HEK293 (cell line): ENCODE data around the gene CNTN4.

Source experiments
- CTCF ChIA-PET: fragments of 350-600 bp; formaldehyde crosslinking; extraction: SDS; loops from one replicate; lab custom pipeline; 2021; ENCODE audit warnings: antibody characterized with exemption; lab: Yijun Ruan, JAX
- POLR2A ChIA-PET: fragments of 300-600 bp; formaldehyde crosslinking; extraction: SDS; loops from one replicate; lab custom pipeline; 2020; ENCODE audit warnings: antibody characterized with exemption, inconsistent platforms; lab: Yijun Ruan, JAX
- H3K27ac ChIP-seq: fragments of 200-500 bp; sonication (Bioruptor generic); 2 replicates; pipeline ENCODE4 v1.5.1; 2014; ENCODE audit warnings: low read depth, low read length, control low read depth, inconsistent platforms; ENCODE audit errors: extremely low read depth
- H3K36me3 ChIP-seq, 2 experiments: fragments of 200-500 bp in 1 of 2; sonication (Bioruptor generic) in 1 of 2; 1 replicate in 1 of 2; 2 replicates in 1 of 2; pipeline ENCODE4 v1.5.1; 2014 to 2017; ENCODE audit warnings: inconsistent platforms in 2 of 2, low read length in 2 of 2; ENCODE audit not compliant: control insufficient read depth in 2 of 2, insufficient read depth in 1 of 2
- H3K4me1 ChIP-seq: fragments of 200-500 bp; sonication (Bioruptor generic); 2 replicates; pipeline ENCODE4 v1.5.1; 2014; ENCODE audit warnings: mild to moderate bottlenecking, low read length, inconsistent platforms; ENCODE audit not compliant: control insufficient read depth, insufficient read depth
- H3K4me3 ChIP-seq: 2 replicates; pipeline ENCODE4 v1.5.1; 2011; ENCODE audit warnings: low read depth, mild to moderate bottlenecking, control low read depth, low read length, moderate library complexity
- H3K9me3 ChIP-seq: fragments of 200-500 bp; sonication (Bioruptor generic); 2 replicates; pipeline ENCODE4 v1.5.1; 2014; ENCODE audit warnings: low read depth, low read length, inconsistent platforms; ENCODE audit not compliant: control insufficient read depth, insufficient read depth
- PRDM10 ChIP-seq: fragments of 450-650 bp; formaldehyde crosslinking; IDR thresholded peaks from 2 replicates; pipeline ENCODE4 v1.5.1; 2016; ENCODE audit warnings: missing biosample characterization, missing genetic modification characterization
- ZBTB10 ChIP-seq: fragments of 450-650 bp; formaldehyde crosslinking; IDR thresholded peaks from 2 replicates; pipeline ENCODE4 v1.5.1; 2016; ENCODE audit warnings: missing biosample characterization, missing genetic modification characterization
- ZFP41 ChIP-seq: fragments of 450-650 bp; formaldehyde crosslinking; IDR thresholded peaks from 2 replicates; pipeline ENCODE4 v1.5.1; 2016; ENCODE audit warnings: missing biosample characterization, missing genetic modification characterization, borderline replicate concordance
- ZNF133 ChIP-seq: fragments of 450-650 bp; formaldehyde crosslinking; IDR thresholded peaks from 2 replicates; pipeline ENCODE4 v1.5.1; 2016; ENCODE audit warnings: missing biosample characterization, missing genetic modification characterization
- ZNF146 ChIP-seq: fragments of 450-650 bp; formaldehyde crosslinking; IDR thresholded peaks from 2 replicates; pipeline ENCODE4 v1.5.1; 2016; ENCODE audit warnings: missing biosample characterization, missing genetic modification characterization
- ZNF148 ChIP-seq: fragments of 450-650 bp; formaldehyde crosslinking; IDR thresholded peaks from 2 replicates; pipeline ENCODE4 v1.5.0; 2017; ENCODE audit warnings: missing biosample characterization, missing genetic modification characterization, borderline replicate concordance
- ZNF157 ChIP-seq: fragments of 450-650 bp; formaldehyde crosslinking; IDR thresholded peaks from 2 replicates; pipeline ENCODE4 v1.5.1; 2016; ENCODE audit warnings: missing biosample characterization, missing genetic modification characterization
- ZNF18 ChIP-seq: fragments of 450-650 bp; formaldehyde crosslinking; IDR thresholded peaks from 2 replicates; pipeline ENCODE4 v1.5.1; 2016; ENCODE audit warnings: missing biosample characterization, missing genetic modification characterization
- ZNF223 ChIP-seq: fragments of 450-650 bp; formaldehyde crosslinking; IDR thresholded peaks from 2 replicates; pipeline ENCODE4 v1.5.1; 2016; ENCODE audit warnings: missing biosample characterization, missing genetic modification characterization
- ZNF341 ChIP-seq: fragments of 450-650 bp; formaldehyde crosslinking; IDR thresholded peaks from 2 replicates; pipeline ENCODE4; 2016; ENCODE audit warnings: low read depth, missing biosample characterization, missing genetic modification characterization
- ZNF391 ChIP-seq: fragments of 450-650 bp; formaldehyde crosslinking; IDR thresholded peaks from 2 replicates; pipeline ENCODE4 v1.5.1; 2016; ENCODE audit warnings: low read depth, missing biosample characterization, missing genetic modification characterization, borderline replicate concordance
- ZNF404 ChIP-seq: fragments of 450-650 bp; formaldehyde crosslinking; IDR thresholded peaks from 2 replicates; pipeline ENCODE4 v1.5.1; 2017; ENCODE audit warnings: missing biosample characterization, missing genetic modification characterization
- ZNF423 ChIP-seq: fragments of 450-650 bp; formaldehyde crosslinking; IDR thresholded peaks from 2 replicates; pipeline ENCODE4 v1.5.1; 2016; ENCODE audit warnings: missing biosample characterization, missing genetic modification characterization
- ZNF488 ChIP-seq: fragments of 450-650 bp; formaldehyde crosslinking; IDR thresholded peaks from 2 replicates; pipeline ENCODE4 v1.5.1; 2016; ENCODE audit warnings: missing biosample characterization, missing genetic modification characterization
- ZNF510 ChIP-seq: fragments of 450-650 bp; formaldehyde crosslinking; IDR thresholded peaks from 2 replicates; pipeline ENCODE4 v1.5.1; 2018; ENCODE audit warnings: mild to moderate bottlenecking, missing genetic modification characterization, missing biosample characterization; ENCODE audit not compliant: insufficient replicate concordance
- ZNF549 ChIP-seq: fragments of 450-650 bp; IDR thresholded peaks from 2 replicates; pipeline ENCODE4 v1.5.1; 2018; ENCODE audit warnings: missing biosample characterization, missing genetic modification characterization, mild to moderate bottlenecking, inconsistent platforms, moderate library complexity
- ZNF621 ChIP-seq: fragments of 450-650 bp; formaldehyde crosslinking; IDR thresholded peaks from 2 replicates; pipeline ENCODE4 v1.5.1; 2017; ENCODE audit warnings: missing biosample characterization, missing genetic modification characterization
- ZNF701 ChIP-seq: fragments of 450-650 bp; formaldehyde crosslinking; IDR thresholded peaks from 2 replicates; pipeline ENCODE4 v1.5.1; 2016; ENCODE audit warnings: missing biosample characterization, missing genetic modification characterization
- ZNF791 ChIP-seq: fragments of 450-650 bp; formaldehyde crosslinking; IDR thresholded peaks from 2 replicates; pipeline ENCODE4 v1.5.1; 2016; ENCODE audit warnings: missing biosample characterization, missing genetic modification characterization
- ZSCAN4 ChIP-seq: fragments of 450-650 bp; formaldehyde crosslinking; IDR thresholded peaks from 2 replicates; pipeline ENCODE4 v1.5.1; 2017; ENCODE audit warnings: missing biosample characterization, missing genetic modification characterization

The CNTN4 gene

GRCh38 chr3:2423143-2423542 is 324.5 kb downstream of the CNTN4 start:
- H3K27ac ChIP-seq: no peak overlapping the region
- no peak overlapping the region for H3K4me3 ChIP-seq
- H3K36me3 ChIP-seq: no peaks in the 10 kb centered on the region
- POLR2A ChIA-PET: no interaction called here
- no peaks in the 10 kb centered on the region for H3K9me3 ChIP-seq
- CTCF ChIA-PET: no interaction called here
- no peak for TF ChIP-seq PRDM10
- TF ChIP-seq ZNF18: no peak
- no peak for TF ChIP-seq ZNF404 (tag by site-specific recombination)
- TF ChIP-seq ZNF391 (tag by site-specific recombination): no peak
- TF ChIP-seq ZFP41 (tag by site-specific recombination): no peak
- no peak for TF ChIP-seq ZNF510 (tag by site-specific recombination)
- TF ChIP-seq ZNF148 (tag by site-specific recombination): no peak
- no peak for TF ChIP-seq ZSCAN4
- no peak for TF ChIP-seq ZNF133 (tag by site-specific recombination)
- no peak for TF ChIP-seq ZNF701 (tag by site-specific recombination)
- no peak for TF ChIP-seq ZNF223
- no peak for TF ChIP-seq ZNF549 (tag by site-specific recombination)
- no peak for TF ChIP-seq ZNF621 (tag by site-specific recombination)
- no peak for TF ChIP-seq ZNF157 (tag by site-specific recombination)
- no peak for TF ChIP-seq ZNF146
- no peak for TF ChIP-seq ZNF341
- TF ChIP-seq ZNF791 (tag by site-specific recombination): no peak
- H3K4me1 ChIP-seq: no peaks in the 10 kb centered on the region

- ChIA-PET POLR2A (no interaction called here), CTCF (no interaction called here)
- no peaks in the 10 kb centered on the region for H3K36me3 ChIP-seq
- no peak overlapping the region for H3K4me3 ChIP-seq
- peaks cover 1% of the 10 kb centered on the region; the same call in 1 of the 2 replicates for H3K4me1 ChIP-seq
- no peak overlapping the region for H3K27ac ChIP-seq
- TF ChIP-seq ZNF488: no peak
- no peak for TF ChIP-seq ZNF423 (tag by site-specific recombination)
- no peak for TF ChIP-seq ZBTB10 (tag by site-specific recombination)
- H3K9me3 ChIP-seq: no peaks in the 10 kb centered on the region
Observed at GRCh38 chr3:2441558-2441957, 342.9 kb downstream of the CNTN4 start.
